ENCODE measurements around the gene OLFML2B. TPM values are rescaled to one million over a fixed set of nuclear protein-coding genes. Genes with fewer than 3 reads are reported as not detected.

OLFML2B gene
- total and polyA plus RNA-seq, 8 donors: 0.19 to 12.5 (median 0.47) TPM

- DNase-seq (no peak), ATAC-seq (peak in 3 of 4 donors; percentile 29 to 60 (median 42)), FAIRE-seq (no peak)
- WGBS, 2 donors: 77% methylated on average over 15 of the region's 15 CpGs
- Histone ChIP-seq H3K36me3 (no peaks in the 10 kb centered on the region), H3K27me3 (no peaks in the 10 kb centered on the region), H3K9me3 (no peaks in the 10 kb centered on the region), H3K4me1 (no peaks in the 10 kb centered on the region), H3K4me3 (no peak overlapping the region), H3K27ac (peak overlapping the region in 1 of 4 donors; percentile 51)
- intact Hi-C loops (cut with DNase I): no loop called here
- no peak for TF ChIP-seq CTCF (IDR thresholded peaks at IDR 0.05)
These were observed 20.4 kb downstream of the OLFML2B start for GRCh38 chr1:162003061-162003829.

GRCh38 chr1:162000053-162000420 lies 23.6 kb downstream of the OLFML2B start:
- intact Hi-C loops (cut with DNase I): no loop called here
- TF ChIP-seq CTCF (IDR thresholded peaks at IDR 0.05): no peak
- no peak overlapping the region for H3K4me3 ChIP-seq
- no peaks in the 10 kb centered on the region for H3K4me1 ChIP-seq
- no peaks in the 10 kb centered on the region for H3K9me3 ChIP-seq
- H3K36me3 ChIP-seq: no peaks in the 10 kb centered on the region
- FAIRE-seq (no peak), ATAC-seq (no peak), DNase-seq (no peak)
- H3K27me3 ChIP-seq: no peaks in the 10 kb centered on the region
- WGBS, 2 donors: 88 to 90% methylated on average over 11 of the region's 11 CpGs
- H3K27ac ChIP-seq: no peak overlapping the region

GRCh38 chr1:161999301-162000052 lies 24.2 kb downstream of the OLFML2B start:
- intact Hi-C loops (cut with DNase I): no loop called here
- no peaks in the 10 kb centered on the region for H3K4me1 ChIP-seq
- no peak overlapping the region for H3K4me3 ChIP-seq
- 69 to 73% methylated on average over 8 of the region's 8 CpGs for WGBS, 2 donors
- DNase-seq (no peak), FAIRE-seq (no peak), ATAC-seq (peak in 1 of 4 donors; percentile 37)
- H3K27ac ChIP-seq: no peak overlapping the region
- no peaks in the 10 kb centered on the region for H3K27me3 ChIP-seq
- no peak for TF ChIP-seq CTCF (IDR thresholded peaks at IDR 0.05)
- no peaks in the 10 kb centered on the region for H3K9me3 ChIP-seq
- no peaks in the 10 kb centered on the region for H3K36me3 ChIP-seq

- Histone ChIP-seq H3K4me1 (no peaks in the 10 kb centered on the region), H3K27ac (no peak overlapping the region), H3K9me3 (no peaks in the 10 kb centered on the region), H3K36me3 (no peaks in the 10 kb centered on the region), H3K27me3 (no peaks in the 10 kb centered on the region), H3K4me3 (no peak overlapping the region)
- WGBS, 2 donors: 88 to 92% methylated on average over 5 of the region's 5 CpGs
- intact Hi-C loops (cut with DNase I): no loop called here
- FAIRE-seq (no peak), ATAC-seq (no peak), DNase-seq (no peak)
- TF ChIP-seq CTCF (IDR thresholded peaks at IDR 0.05): no peak
These were observed 24.9 kb downstream of the OLFML2B start for GRCh38 chr1:161998811-161999210.

- DNase-seq (no peak), ATAC-seq (no peak), FAIRE-seq (no peak)
- H3K27ac ChIP-seq: no peak overlapping the region
- H3K9me3 ChIP-seq: no peaks in the 10 kb centered on the region
- no peaks in the 10 kb centered on the region for H3K4me1 ChIP-seq
- TF ChIP-seq CTCF (IDR thresholded peaks at IDR 0.05): no peak
- H3K4me3 ChIP-seq: no peak overlapping the region
- 93 to 96% methylated on average over 1 of the region's 1 CpG for WGBS, 2 donors
- intact Hi-C loops (cut with DNase I): no loop called here
- no peaks in the 10 kb centered on the region for H3K36me3 ChIP-seq
- no peaks in the 10 kb centered on the region for H3K27me3 ChIP-seq
These were observed 26.5 kb downstream of the OLFML2B start for GRCh38 chr1:161997152-161997551.
